Stimulated activated CD8-positive, alpha-beta memory T cell treated with anti-CD3 and anti-CD28 coated beads, Interleukin-4, amount 100 ng/mL, for 1 hour (primary cell): ENCODE measurements around the gene NRXN2.
"Not testable (repeated sequence)": the region's sequence is repeated elsewhere in the genome, so short reads cannot be mapped to it uniquely, and the experiment has no call there.

ENCODE experiments used
- DNase-seq, 2 donors: peaks; one replicate each; pipeline ENCODE4 v3.0.0-alpha.2; 2020; ENCODE audit warnings: low read depth in 2 of 2, low spot score in 1 of 2

Gene NRXN2

GRCh38 chr11:64677441-64678023, 45.5 kb downstream of the NRXN2 start:
- no peak for DNase-seq

DNA sequence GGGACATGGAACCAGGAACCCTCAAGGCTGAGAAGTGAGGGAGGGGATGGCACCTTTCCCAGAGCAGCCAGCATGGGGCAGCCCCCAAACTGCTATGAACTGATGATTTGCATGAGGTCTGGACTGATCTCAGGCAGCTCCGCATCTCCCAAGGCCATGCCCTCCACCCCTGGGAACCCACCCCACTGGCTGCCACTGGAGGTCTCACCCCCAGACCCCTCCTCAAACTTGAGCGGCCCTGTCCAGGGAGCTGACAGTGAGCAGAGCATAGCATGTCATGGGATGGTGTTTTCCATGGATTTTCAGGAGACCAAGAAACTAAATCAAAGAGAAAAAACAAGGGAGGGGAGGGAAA, 46.8 kb downstream of the NRXN2 start:
- no peak for DNase-seq

DNA sequence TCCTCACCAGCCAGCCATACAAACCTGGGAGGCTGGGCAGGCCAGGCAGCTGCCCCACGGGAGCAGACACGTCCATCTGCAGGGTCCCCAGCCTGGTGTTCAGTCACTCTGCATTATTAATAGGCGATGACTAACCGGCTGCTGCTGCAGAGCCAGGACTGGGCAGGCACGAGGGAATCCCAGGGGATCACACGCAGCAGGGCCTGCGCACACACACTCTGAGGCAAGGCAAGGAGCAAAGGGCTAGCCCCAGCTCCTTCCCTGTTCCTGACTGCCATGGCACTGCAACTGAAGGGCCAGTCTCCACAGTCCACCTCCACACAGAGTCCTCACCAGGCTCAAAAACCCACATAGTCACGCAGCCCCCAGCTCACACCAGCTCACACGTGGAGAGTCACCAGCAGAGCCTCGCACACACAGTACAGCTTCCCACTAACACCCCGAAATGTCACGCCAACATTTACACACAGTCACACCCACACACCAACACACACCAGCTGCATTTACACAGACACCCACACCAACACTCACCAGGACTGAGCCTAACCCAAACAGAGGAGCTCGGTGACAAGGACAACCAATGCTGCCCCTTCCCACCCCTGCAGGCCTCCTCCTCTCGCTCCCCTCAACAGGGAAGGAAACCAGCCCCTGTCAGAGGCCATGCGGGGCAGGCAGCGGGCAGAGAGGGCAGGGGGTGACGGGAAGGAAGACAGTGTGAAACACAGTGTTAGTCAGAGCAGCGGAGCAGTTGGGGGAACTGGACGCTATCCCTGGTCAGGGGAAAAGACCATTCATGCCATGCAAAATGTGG, 47.3 kb downstream of the NRXN2 start:
- no peak for DNase-seq

- no peak for DNase-seq
Observed at GRCh38 chr11:64674774-64675173, 48.2 kb downstream of the NRXN2 start.

DNA sequence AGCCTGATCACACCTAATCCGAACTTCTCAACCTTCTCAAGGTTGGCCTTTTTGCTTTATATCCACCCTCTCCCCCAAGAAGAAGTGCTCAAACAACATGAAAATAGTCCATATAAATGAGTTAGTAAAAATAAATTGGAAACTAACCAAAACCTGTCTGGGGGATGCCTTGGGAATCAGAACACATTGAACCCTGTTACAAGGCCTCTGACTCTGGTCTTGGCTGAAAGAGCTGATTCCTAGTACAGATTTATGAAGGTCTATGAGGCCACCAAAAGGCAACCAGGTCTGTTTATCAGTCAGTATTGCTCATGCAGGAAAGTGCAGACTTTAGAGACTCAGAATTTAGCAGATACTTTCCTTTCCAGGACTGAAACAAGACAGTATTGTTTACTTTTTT, 49.7 kb downstream of the NRXN2 start:
- no peak for DNase-seq

GRCh38 chr11:64672875-64673274, 50.1 kb downstream of the NRXN2 start:
- DNase-seq: no peak

DNA sequence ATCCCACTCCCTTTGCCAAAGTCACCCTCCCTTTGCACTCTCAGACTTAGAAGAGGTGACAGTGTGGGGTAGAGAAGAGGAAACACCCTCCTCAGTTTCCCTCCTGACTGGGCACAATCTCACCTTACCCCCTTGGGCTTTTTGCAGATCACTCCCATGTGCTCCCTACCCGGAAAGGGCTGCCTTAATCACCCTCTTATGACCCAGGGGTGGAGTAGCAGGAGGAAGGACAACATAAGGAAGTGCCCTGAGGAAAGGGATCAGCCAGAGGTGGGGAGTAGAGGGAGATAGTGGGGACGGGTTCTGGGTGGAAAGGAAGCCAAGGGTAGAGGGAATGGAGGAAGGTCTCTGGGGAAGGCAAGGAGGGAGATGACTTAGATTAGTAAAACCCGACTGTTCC, 52.0 kb downstream of the NRXN2 start:
- DNase-seq: no peak

DNA sequence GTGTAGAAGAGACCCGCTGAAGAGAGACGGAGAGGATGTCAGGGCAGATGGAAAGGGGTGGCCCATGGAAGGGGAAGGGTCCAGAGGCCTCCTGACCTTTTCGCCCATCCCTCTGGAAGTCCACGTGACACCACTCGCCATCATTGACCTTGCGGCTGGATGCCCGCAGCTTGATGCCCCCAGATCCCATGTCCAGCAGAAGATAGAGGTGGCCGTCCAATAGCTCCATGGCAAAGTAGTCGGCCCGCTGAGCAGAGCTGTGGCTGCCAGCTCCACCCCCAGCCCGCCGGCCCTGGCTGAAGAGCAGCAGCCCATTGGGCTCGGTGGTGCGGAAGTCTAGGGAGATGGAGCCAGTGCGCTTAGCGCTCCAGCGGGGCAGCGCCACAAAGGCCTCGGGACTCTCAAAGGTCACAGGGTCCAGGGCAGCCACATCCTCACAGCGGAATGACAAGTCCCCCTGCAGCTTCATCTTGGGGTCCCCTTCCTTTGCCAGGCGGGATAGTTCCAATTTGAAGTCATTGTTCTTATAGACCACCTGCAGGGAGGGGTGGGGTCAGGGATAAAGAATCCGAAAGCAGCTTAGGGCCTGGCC, 55.7 kb downstream of the NRXN2 start:
- no peak for DNase-seq

- no peak for DNase-seq
Observed at GRCh38 chr11:64665411-64665821, 57.6 kb downstream of the NRXN2 start.

DNA sequence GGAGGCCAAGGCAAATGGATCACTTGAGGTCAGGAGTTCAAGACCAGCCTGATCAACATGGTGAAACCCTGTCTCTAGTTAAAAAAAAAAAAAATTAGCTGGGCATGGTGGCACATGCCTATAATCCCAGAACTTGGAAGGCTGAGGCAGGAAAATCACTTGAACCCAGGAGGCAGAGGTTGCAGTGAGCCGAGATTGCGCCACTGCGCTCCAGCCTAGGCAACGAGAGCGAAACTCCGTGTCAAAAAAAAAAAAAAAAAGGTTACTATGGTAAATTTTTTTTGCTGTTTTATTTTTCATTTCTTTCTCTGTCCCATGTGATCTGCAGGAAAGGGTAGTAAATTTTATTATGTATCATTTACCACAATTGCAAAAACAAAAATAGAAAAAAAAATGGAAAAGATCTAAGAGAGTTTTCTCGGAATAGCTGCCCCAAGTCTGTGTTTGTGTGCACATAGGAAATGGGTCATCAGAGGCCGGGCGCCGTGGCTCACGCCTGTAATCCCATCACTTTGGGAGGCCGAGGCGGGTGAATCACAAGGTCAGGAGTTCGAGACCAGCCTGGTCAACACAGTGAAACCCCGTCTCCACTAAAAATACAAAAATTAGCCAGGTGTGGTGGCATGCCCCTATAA, 58.6 kb downstream of the NRXN2 start:
- not testable (repeated sequence) for DNase-seq

- no peak for DNase-seq
Observed at GRCh38 chr11:64663656-64664055, 59.3 kb downstream of the NRXN2 start.

DNA sequence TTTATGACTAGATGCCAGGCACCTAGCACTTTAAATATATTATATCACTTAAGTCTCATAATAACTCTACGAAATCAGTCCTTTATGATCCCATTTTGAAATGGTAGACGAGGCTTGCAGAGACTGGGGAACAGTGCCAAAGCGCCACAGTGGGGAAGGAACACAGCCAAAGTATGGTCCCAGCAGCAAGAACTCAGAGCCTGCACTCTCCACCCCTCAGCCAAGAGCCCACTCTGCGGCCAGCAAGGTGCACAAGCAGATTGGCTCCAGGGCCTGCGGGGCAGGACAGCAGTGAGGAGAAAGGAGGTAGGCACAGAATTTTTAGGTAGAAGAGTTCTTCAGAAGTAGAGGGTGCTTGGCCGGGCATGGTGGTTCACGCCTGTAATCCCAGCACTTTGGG, 61.4 kb downstream of the NRXN2 start:
- no peak for DNase-seq

DNA sequence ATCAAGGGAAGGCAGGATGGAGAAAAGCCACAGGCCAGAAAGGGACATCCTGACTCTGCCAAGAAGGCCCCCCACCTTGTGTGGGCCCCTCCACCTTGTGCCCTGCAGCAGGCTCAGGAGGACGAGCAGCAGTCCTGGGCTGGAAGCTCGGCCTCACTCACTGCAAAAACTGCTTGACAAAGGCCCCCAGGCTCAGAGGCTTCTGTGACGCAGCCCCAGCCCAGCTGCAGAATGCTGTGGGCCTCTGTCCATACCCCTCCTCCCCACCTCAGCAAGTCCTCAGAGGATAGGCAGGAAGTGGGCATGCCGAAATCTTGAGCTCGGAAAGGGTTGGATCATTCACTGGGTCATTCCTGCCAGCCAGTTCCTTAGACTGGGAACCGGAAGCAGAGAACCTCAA, 61.9 kb downstream of the NRXN2 start:
- DNase-seq: no peak

GRCh38 chr11:64660706-64661105, 62.3 kb downstream of the NRXN2 start:
- DNase-seq: no peak

DNA sequence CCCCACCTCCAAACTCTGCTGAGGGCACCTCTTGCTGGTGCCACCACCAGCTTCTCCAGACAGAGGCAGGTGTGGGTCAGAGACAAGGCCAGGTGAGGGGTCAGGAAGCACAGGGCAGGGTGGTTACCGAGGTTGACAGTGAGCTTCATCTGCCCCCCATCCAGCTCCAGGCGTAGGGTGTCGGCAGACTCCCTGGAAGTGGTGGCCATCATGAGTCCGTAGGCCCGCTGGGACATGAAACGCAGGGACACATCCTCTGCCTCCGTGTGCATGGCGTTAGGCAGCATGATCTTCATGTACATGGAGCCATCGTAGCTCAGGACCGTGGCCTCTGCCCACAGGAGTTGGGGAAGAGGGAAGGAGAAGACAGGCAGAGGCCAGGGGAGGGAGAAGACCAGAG, 62.8 kb downstream of the NRXN2 start:
- no peak for DNase-seq

GRCh38 chr11:64659417-64660144, 63.4 kb downstream of the NRXN2 start:
- DNase-seq: no peak

GRCh38 chr11:64658265-64658664, 64.7 kb downstream of the NRXN2 start:
- DNase-seq: no peak

DNA sequence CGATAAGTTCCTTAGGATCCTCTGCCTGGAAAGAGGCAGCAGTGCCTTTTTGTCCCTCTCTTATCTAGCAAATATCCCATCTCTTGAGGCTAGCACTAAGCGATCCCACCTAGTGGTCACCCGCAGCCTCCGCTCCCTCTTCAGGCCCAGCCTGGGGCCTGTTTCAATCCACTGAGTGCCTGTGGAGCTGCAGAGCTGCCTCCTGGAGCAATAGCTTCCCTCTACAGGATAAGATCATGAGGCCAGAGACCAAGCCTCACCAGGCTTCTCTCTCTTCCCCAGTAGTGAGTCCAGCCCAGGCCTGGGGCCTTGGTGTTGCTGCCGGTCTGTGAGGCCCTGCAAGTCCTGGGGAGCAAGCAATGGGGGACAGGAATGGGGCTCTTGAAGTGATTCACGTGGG, 66.1 kb downstream of the NRXN2 start:
- no peak for DNase-seq

GRCh38 chr11:64655941-64656601, 66.9 kb downstream of the NRXN2 start:
- DNase-seq: no peak

GRCh38 chr11:64654958-64655541, 67.9 kb downstream of the NRXN2 start:
- DNase-seq: no peak

GRCh38 chr11:64654439-64654838, 68.6 kb downstream of the NRXN2 start:
- DNase-seq: no peak
